NCI-H128 (cell line): ENCODE results near the gene SPATS2L.

ENCODE experiments used
- DNase-seq: peaks from one replicate; lab custom pipeline; 2025; ENCODE audit not compliant: unreplicated experiment; lab: John Stamatoyannopoulos, UW

SPATS2L gene

DNA sequence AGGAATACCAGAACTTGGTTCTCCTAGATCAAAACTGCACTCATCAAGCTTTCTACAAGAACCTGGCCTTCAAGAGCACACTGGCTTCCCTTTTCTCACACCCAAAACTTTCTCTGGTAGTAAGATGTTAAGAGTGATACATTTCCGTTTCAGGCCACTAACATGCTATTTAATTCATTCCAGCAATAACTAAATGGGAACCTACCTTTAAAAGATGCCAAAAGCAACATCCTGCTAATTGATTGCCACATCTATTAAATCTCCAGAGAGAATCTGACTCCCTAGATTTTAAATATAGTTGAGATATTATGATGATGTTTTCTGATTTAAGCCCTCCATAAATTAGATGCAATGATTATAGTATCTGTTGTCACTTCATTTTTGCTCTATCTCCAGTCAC lies 131.8 kb downstream of the SPATS2L start:
- DNase-seq = no peak

GRCh38 chr2:200438846-200439245 lies 132.4 kb downstream of the SPATS2L start:
- DNase-seq = no peak

DNA sequence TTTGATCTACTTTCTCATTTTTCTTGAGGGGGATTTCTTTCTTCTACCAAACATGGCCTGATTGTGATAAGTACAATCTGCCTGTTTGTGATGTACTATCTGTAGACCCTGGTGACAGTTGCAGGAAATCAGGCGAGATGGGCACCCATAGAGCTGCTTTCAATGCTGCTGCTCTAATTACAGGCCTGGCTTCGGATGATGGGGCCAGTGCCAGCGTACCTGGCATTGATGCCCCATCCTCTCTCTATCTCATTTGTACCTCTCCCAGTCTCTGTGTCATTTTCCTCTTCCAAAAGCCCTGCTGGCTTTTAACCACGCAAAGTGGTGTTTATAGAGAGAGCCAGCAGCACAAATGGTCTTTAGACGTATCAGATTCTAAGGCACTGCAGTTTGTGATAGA lies 133.5 kb downstream of the SPATS2L start:
- DNase-seq = no peak

DNA sequence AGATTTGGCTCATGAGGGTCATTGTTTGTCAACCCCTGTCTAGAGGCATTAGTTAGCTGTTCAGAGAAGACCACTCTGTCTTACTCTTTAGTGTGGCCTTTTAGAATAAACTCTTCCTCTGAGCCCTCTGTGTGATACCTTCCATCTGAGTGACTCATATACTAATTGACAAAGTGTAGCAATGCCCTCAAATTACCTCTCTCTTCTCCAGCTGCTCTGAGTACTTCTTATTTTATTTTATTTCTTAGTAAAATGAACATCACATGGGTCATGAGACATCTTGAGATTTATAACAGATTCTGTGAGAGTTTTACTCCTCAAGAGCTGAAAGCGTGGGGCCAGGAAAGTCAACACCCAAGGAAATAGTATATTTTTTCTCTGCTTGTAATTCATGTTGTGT lies 136.0 kb downstream of the SPATS2L start:
- no peak for DNase-seq

DNA sequence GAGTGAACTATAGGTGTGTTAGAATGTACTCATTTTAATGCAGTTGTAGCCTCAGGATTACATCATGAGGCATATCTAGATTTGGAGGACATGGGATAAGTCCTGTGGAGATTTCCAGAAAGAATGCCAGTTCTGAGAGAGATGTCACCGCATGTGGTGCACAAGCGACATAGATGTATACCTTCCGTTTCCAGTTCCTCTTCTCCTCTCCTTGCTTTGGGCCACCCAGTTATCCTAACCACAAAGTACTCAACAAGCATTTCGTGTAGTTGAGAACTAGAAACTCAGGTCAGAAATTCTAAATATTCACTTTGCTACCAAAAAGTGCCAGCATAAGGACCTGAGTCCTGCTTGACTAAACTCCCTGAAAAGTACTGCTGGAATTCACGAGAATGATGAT lies 136.9 kb downstream of the SPATS2L start:
- no peak for DNase-seq

GRCh38 chr2:200443916-200444315 lies 137.4 kb downstream of the SPATS2L start:
- no peak for DNase-seq

GRCh38 chr2:200444530-200444929 lies 138.0 kb downstream of the SPATS2L start:
- no peak for DNase-seq

DNA sequence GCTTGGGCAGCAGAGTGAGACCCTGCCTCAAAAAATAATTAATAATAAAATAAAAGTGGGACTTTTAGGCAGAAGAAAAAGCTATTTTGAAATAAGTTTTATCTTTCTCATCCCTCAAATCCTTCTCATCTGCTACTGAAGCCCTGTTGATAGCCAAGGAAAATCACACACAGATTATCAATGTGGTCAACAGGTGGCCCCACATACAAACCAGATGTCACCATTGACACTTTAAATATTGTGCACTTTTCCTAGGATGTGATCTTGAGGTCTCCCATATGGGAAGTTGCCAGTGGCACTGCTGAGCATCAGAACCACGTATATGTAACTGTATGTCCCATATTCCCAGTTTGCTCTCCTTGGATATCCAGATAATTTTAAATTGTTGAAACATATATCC lies 138.8 kb downstream of the SPATS2L start:
- DNase-seq = no peak

DNA sequence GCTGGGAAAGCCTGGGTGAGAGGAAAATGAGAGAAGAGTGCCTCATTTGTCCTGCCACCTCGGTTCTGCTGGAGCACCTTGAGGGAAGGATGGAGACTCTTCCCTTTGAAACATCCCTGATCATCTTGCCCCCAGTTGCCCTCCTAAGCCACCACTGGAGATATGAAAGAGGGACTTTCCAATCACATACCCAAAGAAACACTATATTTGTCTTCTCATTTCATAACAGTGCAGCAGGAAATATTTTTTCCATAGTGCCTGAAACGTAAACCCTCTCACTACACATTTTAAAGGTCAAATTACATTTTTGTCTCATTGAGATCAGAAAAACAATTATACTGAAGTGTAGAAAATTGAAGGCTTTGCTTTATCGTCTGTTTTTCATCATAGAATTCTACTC lies 140.1 kb downstream of the SPATS2L start:
- no peak for DNase-seq

DNA sequence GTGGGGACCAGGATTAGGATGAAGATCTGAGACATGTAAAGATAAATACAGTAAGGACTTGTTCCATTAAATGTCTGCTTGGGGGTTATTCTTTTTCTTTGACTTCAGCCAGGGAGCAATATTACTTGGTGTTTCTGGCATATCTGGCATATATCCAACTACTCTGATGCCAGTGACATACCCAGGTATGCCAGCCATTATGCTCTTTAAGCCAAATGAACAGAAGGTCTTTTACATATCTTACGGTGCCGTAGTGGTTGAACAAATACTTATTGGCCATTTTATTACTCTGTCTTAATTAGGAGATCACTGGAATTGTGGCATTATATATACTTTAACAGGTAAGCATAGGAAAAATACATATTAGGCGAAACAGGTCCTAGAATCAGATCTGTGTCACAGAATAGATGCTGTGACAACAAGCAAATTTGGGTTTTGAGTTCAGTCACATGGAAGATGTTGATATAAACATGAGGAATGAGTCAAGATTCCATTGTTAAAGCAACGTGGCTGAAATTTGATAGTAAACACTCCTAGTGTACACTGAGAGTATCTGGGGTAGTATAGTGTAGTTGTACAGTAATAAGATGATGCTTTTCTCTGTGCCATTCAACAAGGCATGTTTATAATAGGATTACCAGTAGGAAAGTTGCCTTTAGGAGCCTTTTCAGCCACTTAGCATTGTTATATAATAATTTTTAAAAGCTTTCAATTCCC lies 140.8 kb downstream of the SPATS2L start:
- DNase-seq = no peak

GRCh38 chr2:200448455-200448854 lies 142.0 kb downstream of the SPATS2L start:
- DNase-seq = no peak

GRCh38 chr2:200449149-200449548 lies 142.7 kb downstream of the SPATS2L start:
- DNase-seq = no peak

DNA sequence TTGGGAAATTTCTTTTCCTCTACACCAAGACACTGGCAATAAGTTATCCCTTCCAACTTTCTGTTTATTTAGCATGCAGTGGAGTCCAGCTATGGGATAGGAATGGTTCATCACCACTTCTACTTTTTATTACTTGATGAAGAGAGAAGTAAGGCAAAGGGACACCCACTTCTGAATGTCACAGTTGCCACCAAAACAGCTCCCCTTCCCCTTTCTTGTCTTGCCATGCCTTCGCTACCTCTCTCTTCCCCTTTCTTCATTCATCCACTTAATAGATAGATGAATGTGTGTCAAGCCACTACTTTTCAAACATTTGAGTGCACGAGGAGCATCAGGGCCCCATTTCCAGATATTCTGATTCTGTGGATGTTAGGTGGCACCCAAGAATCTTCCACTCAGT lies 143.8 kb downstream of the SPATS2L start:
- no peak for DNase-seq

- DNase-seq = no peak
Observed at GRCh38 chr2:200451511-200451910, 145.0 kb downstream of the SPATS2L start.

GRCh38 chr2:200452377-200452776 lies 145.9 kb downstream of the SPATS2L start:
- no peak for DNase-seq

GRCh38 chr2:200453142-200453852 lies 146.8 kb downstream of the SPATS2L start:
- no peak for DNase-seq

GRCh38 chr2:200453853-200454534 lies 147.5 kb downstream of the SPATS2L start:
- no peak for DNase-seq

DNA sequence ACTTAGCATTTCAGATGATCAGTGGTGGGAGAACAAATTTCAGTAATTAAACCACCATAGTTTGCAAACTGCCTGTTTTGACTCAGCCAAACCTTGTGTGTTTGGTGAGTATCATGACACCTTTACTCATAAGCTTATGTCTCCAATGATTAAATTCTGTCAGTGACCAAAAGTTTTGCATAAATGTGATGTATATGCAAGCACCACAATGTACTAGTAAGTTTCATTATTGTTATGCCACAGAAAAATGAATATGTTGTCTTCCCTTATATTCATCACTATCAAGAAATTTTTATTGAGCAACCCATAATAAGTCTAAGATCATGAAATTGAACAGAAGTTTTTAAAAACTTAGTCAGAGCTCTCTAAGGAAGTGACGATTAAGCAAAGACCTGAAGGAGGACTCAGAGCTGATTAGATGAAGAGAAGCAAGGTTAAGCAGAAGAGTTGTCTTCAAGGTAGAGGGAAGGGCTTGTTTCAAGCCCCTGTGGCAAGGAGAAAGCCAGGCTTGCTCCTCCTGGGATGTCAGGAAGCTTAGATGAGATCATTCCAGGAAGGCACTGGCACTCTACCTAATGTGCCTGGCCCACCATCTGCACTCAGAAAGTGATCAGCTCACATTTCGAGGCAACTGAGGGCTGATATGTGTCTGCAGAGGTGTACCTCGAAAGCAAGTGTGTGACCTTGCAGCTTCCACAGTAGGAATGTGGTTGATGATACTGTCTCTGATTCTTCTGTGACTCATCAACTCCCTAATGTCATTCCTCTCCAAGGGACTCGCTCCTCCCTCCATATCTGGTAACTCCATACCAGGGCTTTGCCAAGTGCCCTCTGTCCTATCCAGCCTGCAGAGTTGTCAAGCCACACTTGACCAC lies 148.7 kb downstream of the SPATS2L start:
- no peak for DNase-seq

DNA sequence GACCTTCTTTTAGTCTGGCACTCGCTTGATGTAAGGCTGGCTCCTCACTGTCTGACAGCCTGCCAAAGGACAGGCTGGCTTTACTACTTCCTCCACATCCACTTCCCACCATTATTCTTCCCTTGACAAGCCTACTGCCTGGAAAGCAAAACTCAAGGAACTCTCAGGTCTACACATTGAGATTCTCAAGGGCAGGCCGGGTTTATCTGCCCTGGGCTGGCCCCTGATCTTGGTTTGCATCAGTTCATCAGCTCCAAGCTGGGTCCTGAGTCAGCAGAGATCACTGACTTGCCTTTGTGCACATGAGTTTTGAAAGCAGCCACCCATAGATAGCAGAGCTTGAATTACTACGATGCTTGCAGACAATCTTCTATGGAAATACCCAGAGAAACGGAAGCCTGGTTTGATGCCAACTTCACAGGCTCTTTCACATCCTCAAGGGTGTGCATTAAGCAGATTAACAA lies 149.5 kb downstream of the SPATS2L start:
- no peak for DNase-seq

- no peak for DNase-seq
Observed at GRCh38 chr2:200456567-200456966, 150.1 kb downstream of the SPATS2L start.

DNA sequence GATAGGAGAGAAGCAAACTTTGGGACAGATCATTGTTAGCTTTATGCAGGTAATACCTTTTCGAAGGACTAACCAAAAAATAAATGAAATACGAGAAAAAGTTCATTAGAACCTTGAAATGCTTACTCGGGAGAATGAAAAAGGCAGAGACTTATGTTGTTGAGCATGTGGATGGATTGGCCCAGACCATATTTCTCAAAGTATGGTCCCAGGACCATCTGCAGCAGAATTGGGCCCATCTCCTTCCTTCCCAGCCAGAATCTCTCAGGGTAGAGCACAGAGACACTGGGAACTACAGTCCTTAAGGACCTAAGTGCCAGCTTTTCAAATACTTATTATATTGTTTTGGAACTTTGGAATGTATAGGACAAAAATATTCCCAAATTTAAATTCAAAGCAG lies 152.6 kb downstream of the SPATS2L start:
- DNase-seq = no peak
